ENCODE results near the gene RALBP1.

The RALBP1 gene

DNA sequence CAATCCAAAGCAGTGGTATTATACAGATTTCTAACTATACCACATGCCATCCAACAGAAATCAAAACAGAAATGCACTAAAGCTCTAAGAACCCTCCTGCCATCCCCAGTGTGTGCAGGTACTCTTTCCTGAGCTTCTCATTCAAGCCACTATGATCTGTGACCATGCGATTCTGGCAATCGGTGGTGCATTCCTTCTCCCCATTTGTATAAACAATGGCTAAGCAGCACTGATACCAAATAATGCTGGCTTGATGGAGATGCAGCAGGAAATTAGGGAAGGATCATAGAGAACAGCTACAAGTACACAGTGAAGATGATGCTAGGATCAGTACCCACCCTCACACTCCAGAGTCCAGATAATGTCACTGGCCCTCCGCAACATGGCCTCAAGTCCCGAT, 87.3 kb downstream of the RALBP1 start:
- in situ Hi-C loops (cut with MboI; ENCODE audit: low sequenced_read_pairs, unreplicated experiment): no loop called here
- no peak for DNase-seq (ENCODE audit: low spot score)
- TF ChIP-seq, protein P1, sequence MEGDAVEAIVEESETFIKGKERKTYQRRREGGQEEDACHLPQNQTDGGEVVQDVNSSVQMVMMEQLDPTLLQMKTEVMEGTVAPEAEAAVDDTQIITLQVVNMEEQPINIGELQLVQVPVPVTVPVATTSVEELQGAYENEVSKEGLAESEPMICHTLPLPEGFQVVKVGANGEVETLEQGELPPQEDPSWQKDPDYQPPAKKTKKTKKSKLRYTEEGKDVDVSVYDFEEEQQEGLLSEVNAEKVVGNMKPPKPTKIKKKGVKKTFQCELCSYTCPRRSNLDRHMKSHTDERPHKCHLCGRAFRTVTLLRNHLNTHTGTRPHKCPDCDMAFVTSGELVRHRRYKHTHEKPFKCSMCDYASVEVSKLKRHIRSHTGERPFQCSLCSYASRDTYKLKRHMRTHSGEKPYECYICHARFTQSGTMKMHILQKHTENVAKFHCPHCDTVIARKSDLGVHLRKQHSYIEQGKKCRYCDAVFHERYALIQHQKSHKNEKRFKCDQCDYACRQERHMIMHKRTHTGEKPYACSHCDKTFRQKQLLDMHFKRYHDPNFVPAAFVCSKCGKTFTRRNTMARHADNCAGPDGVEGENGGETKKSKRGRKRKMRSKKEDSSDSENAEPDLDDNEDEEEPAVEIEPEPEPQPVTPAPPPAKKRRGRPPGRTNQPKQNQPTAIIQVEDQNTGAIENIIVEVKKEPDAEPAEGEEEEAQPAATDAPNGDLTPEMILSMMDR (IDR thresholded peaks at IDR 0.05; ENCODE audit: borderline replicate concordance, control extremely low read depth, extremely low read depth, insufficient read depth, missing control alignments): no peak

DNA sequence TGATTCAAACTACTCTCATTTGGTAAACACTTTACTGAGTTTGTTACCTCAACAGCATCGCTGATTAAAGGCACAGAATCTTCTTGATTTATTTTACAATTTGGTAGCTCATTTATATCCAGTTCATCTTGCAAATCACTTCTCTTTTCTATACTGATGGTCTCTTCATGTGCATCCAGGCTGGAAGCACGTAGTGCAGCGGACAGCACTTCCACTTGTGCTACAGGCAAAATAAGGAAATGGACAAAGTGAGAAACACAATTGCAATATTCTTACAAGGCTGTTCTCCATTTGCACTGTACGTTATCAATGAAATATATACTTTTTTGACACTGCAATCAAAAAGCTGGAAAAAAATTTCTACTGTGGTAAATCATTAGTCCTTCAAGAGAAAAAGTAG, 88.0 kb downstream of the RALBP1 start:
- no peak for DNase-seq (ENCODE audit: low spot score)
- TF ChIP-seq, protein P1 (IDR thresholded peaks at IDR 0.05; ENCODE audit: borderline replicate concordance, control extremely low read depth, extremely low read depth, insufficient read depth, missing control alignments): no peak
- in situ Hi-C loops (cut with MboI; ENCODE audit: low sequenced_read_pairs, unreplicated experiment): no loop called here

DNA sequence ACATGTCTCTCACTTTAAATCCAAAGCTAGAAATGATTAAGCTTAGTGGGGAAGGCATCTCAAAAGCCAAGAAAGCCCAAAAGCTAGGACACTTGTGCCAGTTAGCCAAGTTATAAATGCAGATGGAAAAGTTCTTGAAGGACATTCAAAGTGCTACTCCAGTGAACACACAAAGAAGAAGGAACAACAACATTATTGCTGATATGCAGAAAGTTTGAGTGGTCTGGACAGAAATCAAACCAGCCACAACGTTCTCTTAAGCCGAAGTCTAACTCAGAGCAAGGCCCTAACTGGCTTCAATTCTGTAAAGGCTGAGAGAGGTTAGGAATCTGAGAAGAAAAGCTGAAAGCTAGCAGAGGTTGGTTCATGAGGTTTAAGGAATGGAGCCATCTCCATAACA, 90.1 kb downstream of the RALBP1 start:
- in situ Hi-C loops (cut with MboI; ENCODE audit: low sequenced_read_pairs, unreplicated experiment): no loop called here
- TF ChIP-seq, protein P1 (IDR thresholded peaks at IDR 0.05; ENCODE audit: borderline replicate concordance, control extremely low read depth, extremely low read depth, insufficient read depth, missing control alignments): no peak
- no peak for DNase-seq (ENCODE audit: low spot score)

DNA sequence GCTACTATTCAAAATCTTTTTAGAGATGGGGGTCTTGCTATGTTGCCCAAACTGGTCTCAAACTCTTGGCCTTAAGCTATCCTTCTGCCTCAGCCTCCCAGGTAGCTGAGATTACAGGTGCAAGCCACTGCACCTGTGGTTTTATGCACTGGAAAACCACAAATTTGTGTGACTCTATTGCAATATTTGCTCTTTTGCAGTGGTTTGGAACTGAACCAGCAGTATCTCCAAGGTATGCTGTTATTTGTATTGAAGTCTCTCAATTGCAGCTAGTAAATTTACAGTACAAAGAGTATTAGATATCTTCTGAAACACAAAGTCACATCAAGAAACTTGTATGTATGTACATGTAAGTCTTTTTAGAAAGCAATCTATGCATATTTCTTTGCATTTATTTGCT, 92.9 kb downstream of the RALBP1 start:
- TF ChIP-seq, protein P1 (IDR thresholded peaks at IDR 0.05; ENCODE audit: borderline replicate concordance, control extremely low read depth, extremely low read depth, insufficient read depth, missing control alignments): no peak
- DNase-seq (ENCODE audit: low spot score): no peak
- in situ Hi-C loops (cut with MboI; ENCODE audit: low sequenced_read_pairs, unreplicated experiment): no loop called here

DNA sequence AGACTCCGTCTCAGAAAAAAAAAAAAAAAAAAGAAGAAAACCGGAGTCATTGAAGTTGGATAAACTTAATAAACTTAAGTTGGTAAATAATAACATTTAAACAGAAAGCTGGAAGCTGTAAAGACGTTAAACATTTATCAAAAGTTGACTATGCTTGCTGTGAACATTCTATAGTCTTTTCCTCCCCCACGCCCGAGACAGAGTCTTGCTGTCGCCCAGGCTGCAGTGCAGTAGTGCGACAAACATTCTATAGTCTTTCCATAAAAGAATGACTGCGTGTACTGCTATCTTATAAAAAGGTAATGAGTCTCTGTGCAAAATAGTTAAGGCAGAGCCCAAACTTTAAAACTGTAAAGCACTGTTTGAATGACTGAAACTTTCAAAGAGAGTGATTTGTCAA, 93.9 kb downstream of the RALBP1 start:
- in situ Hi-C loops (cut with MboI; ENCODE audit: low sequenced_read_pairs, unreplicated experiment): no loop called here
- TF ChIP-seq, protein P1 (IDR thresholded peaks at IDR 0.05; ENCODE audit: borderline replicate concordance, control extremely low read depth, extremely low read depth, insufficient read depth, missing control alignments): no peak
- no peak for DNase-seq (ENCODE audit: low spot score)

DNA sequence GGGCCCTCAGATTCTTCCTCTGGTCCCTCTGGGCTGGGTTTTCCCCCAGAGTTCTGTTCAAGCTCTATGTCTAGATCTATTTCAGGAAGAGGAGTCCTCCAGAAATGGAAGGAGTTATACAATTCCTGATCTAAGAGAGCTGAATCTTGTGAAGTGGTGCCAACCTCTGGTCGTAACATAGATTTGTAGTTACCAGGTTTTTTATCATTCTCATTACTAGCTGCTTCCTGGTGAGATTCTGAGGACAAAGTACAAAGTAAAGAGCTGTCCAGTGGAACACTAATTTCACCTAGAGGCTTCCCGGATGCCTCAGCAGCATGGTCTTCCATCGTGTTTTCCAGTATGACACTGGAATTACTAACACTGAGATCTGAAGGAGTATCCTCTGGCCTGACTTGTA, 94.9 kb downstream of the RALBP1 start:
- in situ Hi-C loops (cut with MboI; ENCODE audit: low sequenced_read_pairs, unreplicated experiment): no loop called here
- TF ChIP-seq, protein P1 (IDR thresholded peaks at IDR 0.05; ENCODE audit: borderline replicate concordance, control extremely low read depth, extremely low read depth, insufficient read depth, missing control alignments): no peak
- no peak for DNase-seq (ENCODE audit: low spot score)

DNA sequence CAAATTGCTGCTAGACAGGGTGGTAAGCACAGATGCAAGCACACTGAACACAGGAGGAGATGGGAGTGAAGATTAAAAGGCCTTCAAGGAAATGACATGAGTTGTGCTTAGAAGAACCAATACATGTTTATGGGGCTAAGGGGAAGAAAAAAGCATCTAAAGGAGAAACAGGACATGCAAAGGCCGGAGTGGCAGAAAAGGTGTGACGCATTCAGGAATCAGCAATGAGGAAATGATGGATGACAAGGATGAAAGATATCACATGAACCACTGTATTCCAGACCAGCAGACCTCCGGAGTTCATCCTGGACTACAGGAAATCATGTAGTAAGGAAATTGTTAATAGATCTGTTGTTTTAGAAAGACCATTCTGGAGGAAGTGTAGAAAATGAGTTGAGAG, 96.2 kb downstream of the RALBP1 start:
- DNase-seq (ENCODE audit: low spot score): no peak
- TF ChIP-seq, protein P1 (IDR thresholded peaks at IDR 0.05; ENCODE audit: borderline replicate concordance, control extremely low read depth, extremely low read depth, insufficient read depth, missing control alignments): no peak
- in situ Hi-C loops (cut with MboI; ENCODE audit: low sequenced_read_pairs, unreplicated experiment): no loop called here

Data from GM13976 (cell line).